Activated CD8-positive, alpha-beta memory T cell treated with anti-CD3 and anti-CD28 coated beads for 1 hour (primary cell): Measurements from ENCODE around the gene USP24.
A peak's percentile ranks its signal among the peaks of the same experiment; 100 is the strongest.

Source experiments
- DNase-seq, 2 donors: peaks; one replicate each; pipeline ENCODE4 v3.0.0-alpha.2; 2020; ENCODE audit warnings: low read depth in 1 of 2; ENCODE audit errors: extremely low read depth in 1 of 2

Gene USP24

GRCh38 chr1:55168353-55168752, 46.8 kb downstream of the USP24 start:
- DNase-seq = no peak

- DNase-seq = no peak
Observed at GRCh38 chr1:55167224-55167871, 47.8 kb downstream of the USP24 start.

GRCh38 chr1:55164906-55165305, 50.3 kb downstream of the USP24 start:
- no peak for DNase-seq

GRCh38 chr1:55159571-55159970, 55.6 kb downstream of the USP24 start:
- DNase-seq = no peak

- DNase-seq = no peak
Observed at GRCh38 chr1:55156608-55157007, 58.6 kb downstream of the USP24 start.

GRCh38 chr1:55156093-55156492, 59.1 kb downstream of the USP24 start:
- no peak for DNase-seq

GRCh38 chr1:55155522-55155921, 59.6 kb downstream of the USP24 start:
- no peak for DNase-seq

- DNase-seq = no peak
Observed at GRCh38 chr1:55154616-55155015, 60.5 kb downstream of the USP24 start.

- DNase-seq = no peak
Observed at GRCh38 chr1:55153031-55153430, 62.1 kb downstream of the USP24 start.

- DNase-seq = no peak
Observed at GRCh38 chr1:55150880-55151588, 64.1 kb downstream of the USP24 start.

- no peak for DNase-seq
Observed at GRCh38 chr1:55148676-55149075, 66.5 kb downstream of the USP24 start.

- DNase-seq = no peak
Observed at GRCh38 chr1:55147524-55147923, 67.6 kb downstream of the USP24 start.

- DNase-seq = no peak
Observed at GRCh38 chr1:55146781-55147180, 68.4 kb downstream of the USP24 start.

GRCh38 chr1:55144886-55145285, 70.3 kb downstream of the USP24 start:
- no peak for DNase-seq

GRCh38 chr1:55143684-55144083, 71.5 kb downstream of the USP24 start:
- no peak for DNase-seq

GRCh38 chr1:55141295-55141893, 73.8 kb downstream of the USP24 start:
- no peak for DNase-seq

GRCh38 chr1:55140546-55140983, 74.6 kb downstream of the USP24 start:
- peak; percentile 27 to 46 for DNase-seq

GRCh38 chr1:55140137-55140536, 75.0 kb downstream of the USP24 start:
- DNase-seq = no peak

- no peak for DNase-seq
Observed at GRCh38 chr1:55138823-55139222, 76.3 kb downstream of the USP24 start.

- no peak for DNase-seq
Observed at GRCh38 chr1:55134152-55134808, 80.9 kb downstream of the USP24 start.

GRCh38 chr1:55131801-55132200, 83.4 kb downstream of the USP24 start:
- no peak for DNase-seq

GRCh38 chr1:55131218-55131617, 83.9 kb downstream of the USP24 start:
- DNase-seq = no peak
